SJCRH30 (cell line): ENCODE data around the gene ARHGEF7. TPM values are rescaled to one million over a fixed set of nuclear protein-coding genes. Genes with fewer than 3 reads are reported as not detected.
A peak's percentile ranks its signal among the peaks of the same experiment; 100 is the strongest.
"Not testable (repeated sequence)": the region's sequence is repeated elsewhere in the genome, so short reads cannot be mapped to it uniquely, and the experiment has no call there.

ENCODE experiments used
- DNase-seq, 2 experiments: peaks; one replicate each; pipeline ENCODE4 v3.0.0-alpha.2; 2015 to 2020
- H3K27ac ChIP-seq: fragments of 250-450 bp; sonication (Bioruptor Pico); 2 replicates; pipeline ENCODE4 v1.5.1; 2020; ENCODE audit warnings: mild to moderate bottlenecking, moderate library complexity
- H3K27me3 ChIP-seq: fragments of 250-450 bp; sonication (Bioruptor Pico); 2 replicates; pipeline ENCODE4 v1.5.1; 2020; ENCODE audit warnings: mild to moderate bottlenecking, moderate library complexity
- H3K36me3 ChIP-seq: fragments of 250-450 bp; sonication (Bioruptor Pico); 2 replicates; pipeline ENCODE4 v1.5.1; 2020; ENCODE audit warnings: mild to moderate bottlenecking, moderate library complexity
- H3K4me1 ChIP-seq: fragments of 250-450 bp; sonication (Bioruptor Pico); 2 replicates; pipeline ENCODE4 v1.5.1; 2020; ENCODE audit warnings: mild to moderate bottlenecking, moderate library complexity
- H3K4me3 ChIP-seq: fragments of 250-450 bp; sonication (Bioruptor Pico); 2 replicates; pipeline ENCODE4 v1.5.1; 2020; ENCODE audit warnings: mild to moderate bottlenecking, moderate library complexity
- H3K9me3 ChIP-seq: fragments of 250-450 bp; sonication (Bioruptor Pico); replicated peaks from 2 replicates; pipeline ENCODE4 v1.5.1; 2020; ENCODE audit warnings: mild to moderate bottlenecking, moderate library complexity
- total RNA-seq: library from RNA; depleted of rRNA; stranded (reverse); fragments of >200 nt; shearing (Covaris generic); gene quantifications from 2 replicates; pipeline ENCODE4 v1.2.3, GENCODE V29; 2014

The ARHGEF7 gene
- total RNA-seq, 1 experiment from 2014 or later, result 34.6 TPM

GRCh38 chr13:111257899-111258298 is 142.8 kb downstream of the ARHGEF7 start:
- H3K9me3 ChIP-seq, H3K4me1 ChIP-seq, H3K4me3 ChIP-seq, H3K27ac ChIP-seq, DNase-seq, H3K27me3 ChIP-seq: not testable (repeated sequence)
- H3K36me3 ChIP-seq, result peaks cover 12% of the 10 kb centered on the region; the same call in 1 of the 2 replicates

GRCh38 chr13:111258637-111259036 is 143.5 kb downstream of the ARHGEF7 start:
- no peak for DNase-seq
- Histone ChIP-seq H3K4me3 (no peak overlapping the region), H3K36me3 (peaks cover 12% of the 10 kb centered on the region; the same call in 1 of the 2 replicates)

GRCh38 chr13:111259058-111259457 is 143.9 kb downstream of the ARHGEF7 start:
- no peaks in the 10 kb centered on the region for H3K4me1 ChIP-seq
- no peaks in the 10 kb centered on the region for H3K27me3 ChIP-seq
- no peak overlapping the region for H3K4me3 ChIP-seq
- peaks cover 12% of the 10 kb centered on the region; the same call in 1 of the 2 replicates for H3K36me3 ChIP-seq
- H3K9me3 ChIP-seq, result no peaks in the 10 kb centered on the region
- H3K27ac ChIP-seq, result no peak overlapping the region
- DNase-seq, result no peak

More at GRCh38 chr13:111258637-111259036, 143.5 kb downstream of the ARHGEF7 start:
- Histone ChIP-seq H3K27ac (no peak overlapping the region), H3K4me1 (no peaks in the 10 kb centered on the region), H3K27me3 (no peaks in the 10 kb centered on the region), H3K9me3 (no peaks in the 10 kb centered on the region)

GRCh38 chr13:111261326-111261725 is 146.2 kb downstream of the ARHGEF7 start:
- H3K27ac ChIP-seq, result no peak overlapping the region
- DNase-seq, result no peak
- no peaks in the 10 kb centered on the region for H3K27me3 ChIP-seq
- H3K4me3 ChIP-seq, result no peak overlapping the region
- H3K36me3 ChIP-seq, result peaks cover 15% of the 10 kb centered on the region
- H3K4me1 ChIP-seq, result no peaks in the 10 kb centered on the region
- no peaks in the 10 kb centered on the region for H3K9me3 ChIP-seq

- Histone ChIP-seq H3K4me3 (no peak overlapping the region), H3K4me1 (no peaks in the 10 kb centered on the region), H3K27me3 (no peaks in the 10 kb centered on the region), H3K27ac (no peak overlapping the region), H3K9me3 (no peaks in the 10 kb centered on the region), H3K36me3 (peaks cover 15% of the 10 kb centered on the region)
- DNase-seq, result no peak
Observed at GRCh38 chr13:111262281-111262680, 147.2 kb downstream of the ARHGEF7 start.

- peaks cover 13% of the 10 kb centered on the region for H3K36me3 ChIP-seq
Observed at GRCh38 chr13:111262715-111263114, 147.6 kb downstream of the ARHGEF7 start.

GRCh38 chr13:111263566-111263965 is 148.5 kb downstream of the ARHGEF7 start:
- no peak overlapping the region for H3K27ac ChIP-seq
- no peak for DNase-seq
- H3K4me1 ChIP-seq, result peaks cover 4% of the 10 kb centered on the region; the same call in 1 of the 2 replicates
- no peaks in the 10 kb centered on the region for H3K27me3 ChIP-seq
- no peaks in the 10 kb centered on the region for H3K9me3 ChIP-seq
- no peak overlapping the region for H3K4me3 ChIP-seq
- H3K36me3 ChIP-seq, result peaks cover 11% of the 10 kb centered on the region

More at GRCh38 chr13:111262715-111263114, 147.6 kb downstream of the ARHGEF7 start:
- Histone ChIP-seq H3K27me3 (no peaks in the 10 kb centered on the region), H3K4me3 (no peak overlapping the region), H3K27ac (no peak overlapping the region), H3K4me1 (peaks cover 1% of the 10 kb centered on the region; the same call in 1 of the 2 replicates), H3K9me3 (no peaks in the 10 kb centered on the region)
- peak; percentile 24 to 39 for DNase-seq

- peaks cover 4% of the 10 kb centered on the region; the same call in 1 of the 2 replicates for H3K4me1 ChIP-seq
- no peaks in the 10 kb centered on the region for H3K27me3 ChIP-seq
- no peaks in the 10 kb centered on the region for H3K9me3 ChIP-seq
- H3K27ac ChIP-seq, result no peak overlapping the region
- no peak overlapping the region for H3K4me3 ChIP-seq
- H3K36me3 ChIP-seq, result peaks cover 11% of the 10 kb centered on the region
- DNase-seq, result no peak
Observed at GRCh38 chr13:111265006-111265700, 150.0 kb downstream of the ARHGEF7 start.

- peaks cover 4% of the 10 kb centered on the region; the same call in 1 of the 2 replicates for H3K4me1 ChIP-seq
- H3K4me3 ChIP-seq, result no peak overlapping the region
- DNase-seq, result no peak
- H3K27me3 ChIP-seq, result no peaks in the 10 kb centered on the region
- H3K27ac ChIP-seq, result no peak overlapping the region
- peaks cover 11% of the 10 kb centered on the region for H3K36me3 ChIP-seq
- no peaks in the 10 kb centered on the region for H3K9me3 ChIP-seq
Observed at GRCh38 chr13:111265701-111266035, 150.6 kb downstream of the ARHGEF7 start.

GRCh38 chr13:111267205-111267604 is 152.1 kb downstream of the ARHGEF7 start:
- Histone ChIP-seq H3K9me3 (no peaks in the 10 kb centered on the region), H3K36me3 (peaks cover 11% of the 10 kb centered on the region), H3K4me1 (peaks cover 4% of the 10 kb centered on the region; the same call in 1 of the 2 replicates), H3K4me3 (no peak overlapping the region), H3K27ac (peak overlapping the region; percentile 44), H3K27me3 (no peaks in the 10 kb centered on the region)
- DNase-seq, result peak; percentile 29 to 64

- Histone ChIP-seq H3K4me1 (peaks cover 4% of the 10 kb centered on the region; the same call in 1 of the 2 replicates), H3K27ac (peak overlapping the region; percentile 44), H3K36me3 (peaks cover 11% of the 10 kb centered on the region), H3K4me3 (no peak overlapping the region), H3K9me3 (no peaks in the 10 kb centered on the region), H3K27me3 (no peaks in the 10 kb centered on the region)
- DNase-seq, result peak in 1 of 2 experiments; percentile 15
Observed at GRCh38 chr13:111267784-111268183, 152.7 kb downstream of the ARHGEF7 start.

- no peaks in the 10 kb centered on the region for H3K9me3 ChIP-seq
Observed at GRCh38 chr13:111269508-111269907, 154.4 kb downstream of the ARHGEF7 start.

GRCh38 chr13:111270126-111270525 is 155.0 kb downstream of the ARHGEF7 start:
- H3K27me3 ChIP-seq, result no peaks in the 10 kb centered on the region
- H3K36me3 ChIP-seq, result peaks cover 13% of the 10 kb centered on the region
- H3K27ac ChIP-seq, result no peak overlapping the region
- H3K4me3 ChIP-seq, result no peak overlapping the region
- DNase-seq, result no peak
- H3K9me3 ChIP-seq, result no peaks in the 10 kb centered on the region
- peaks cover 4% of the 10 kb centered on the region; the same call in 1 of the 2 replicates for H3K4me1 ChIP-seq

More at GRCh38 chr13:111269508-111269907, 154.4 kb downstream of the ARHGEF7 start:
- Histone ChIP-seq H3K27me3 (no peaks in the 10 kb centered on the region), H3K27ac (no peak overlapping the region), H3K36me3 (peaks cover 11% of the 10 kb centered on the region), H3K4me1 (peaks cover 4% of the 10 kb centered on the region; the same call in 1 of the 2 replicates), H3K4me3 (no peak overlapping the region)
- no peak for DNase-seq

GRCh38 chr13:111270765-111271698 is 155.9 kb downstream of the ARHGEF7 start:
- no peak for DNase-seq
- Histone ChIP-seq H3K36me3 (peaks cover 13% of the 10 kb centered on the region), H3K27ac (no peak overlapping the region), H3K4me1 (peaks cover 4% of the 10 kb centered on the region; the same call in 1 of the 2 replicates), H3K27me3 (no peaks in the 10 kb centered on the region), H3K9me3 (no peaks in the 10 kb centered on the region), H3K4me3 (no peak overlapping the region)

GRCh38 chr13:111272117-111272516 is 157.0 kb downstream of the ARHGEF7 start:
- DNase-seq, result no peak
- peaks cover 4% of the 10 kb centered on the region; the same call in 1 of the 2 replicates for H3K4me1 ChIP-seq
- H3K9me3 ChIP-seq, result no peaks in the 10 kb centered on the region
- no peak overlapping the region for H3K27ac ChIP-seq
- H3K4me3 ChIP-seq, result no peak overlapping the region
- no peaks in the 10 kb centered on the region for H3K27me3 ChIP-seq
- H3K36me3 ChIP-seq, result peaks cover 10% of the 10 kb centered on the region
